GM06990 (cell line): ENCODE results near the gene KBTBD4.
A peak's percentile ranks its signal among the peaks of the same experiment; 100 is the strongest.

Experiments
- DNase-seq: peaks from one replicate; pipeline ENCODE4 v3.0.0-alpha.2; 2011; ENCODE audit not compliant: insufficient read length; ENCODE audit errors: extremely low read depth
- H3K27me3 ChIP-seq: replicated peaks from 2 replicates; pipeline ENCODE4 v1.6.0; 2011; ENCODE audit warnings: low read length; ENCODE audit not compliant: control insufficient read depth, insufficient read depth
- H3K36me3 ChIP-seq: 2 replicates; pipeline ENCODE4 v1.5.1; 2011; ENCODE audit warnings: low read length; ENCODE audit not compliant: control insufficient read depth, insufficient read depth
- H3K4me3 ChIP-seq: replicated peaks from 2 replicates; pipeline ENCODE4 v1.5.1; 2011; ENCODE audit warnings: low read depth, mild to moderate bottlenecking, control low read depth, low read length
- CTCF ChIP-seq: IDR thresholded peaks from 2 replicates; pipeline ENCODE4 v1.5.1; 2011; ENCODE audit warnings: low read length, control low read depth, mild to moderate bottlenecking, inconsistent platforms; ENCODE audit not compliant: insufficient read depth, poor library complexity, severe bottlenecking

The KBTBD4 gene

DNA sequence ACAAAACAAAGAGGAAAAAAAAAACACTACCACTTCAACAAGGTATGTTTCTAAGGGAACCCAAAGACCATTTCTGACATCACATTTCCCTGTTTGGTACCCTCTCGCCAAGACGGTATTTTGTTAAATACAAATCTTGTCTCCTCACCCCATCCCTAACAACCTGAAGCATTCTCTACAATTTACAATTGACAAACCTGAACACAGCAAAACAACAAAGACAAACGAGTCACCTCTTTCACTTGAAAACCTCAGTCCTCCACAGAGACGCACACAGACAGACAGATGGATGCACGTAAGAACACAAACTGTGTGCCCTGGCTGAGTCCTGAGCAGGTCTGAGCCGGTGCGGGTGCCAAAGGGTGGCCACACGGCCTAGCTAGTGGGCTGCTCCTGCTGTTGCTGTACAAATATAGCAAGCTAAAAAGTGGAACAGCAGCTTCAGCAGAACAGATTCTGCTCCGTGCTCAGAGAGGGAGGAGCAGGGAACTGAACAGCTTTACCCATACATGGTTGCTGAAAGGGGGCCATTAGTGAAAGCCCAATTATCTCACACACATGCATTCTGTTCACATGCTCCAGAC is 54.4 kb downstream of the KBTBD4 start:
- Histone ChIP-seq H3K36me3 (no peaks in the 10 kb centered on the region), H3K4me3 (peak overlapping the region; percentile 21; the same call in 1 of the 2 replicates), H3K27me3 (no peaks in the 10 kb centered on the region)
- no peak for TF ChIP-seq CTCF
- peak; percentile 26 for DNase-seq

GRCh38 chr11:47523490-47524225 is 55.1 kb downstream of the KBTBD4 start:
- no peak for DNase-seq
- TF ChIP-seq CTCF: no peak
- no peaks in the 10 kb centered on the region for H3K27me3 ChIP-seq
- H3K4me3 ChIP-seq: no peak overlapping the region
- H3K36me3 ChIP-seq: no peaks in the 10 kb centered on the region
